ENCODE results near the gene CTBP1. TPM values are rescaled to one million over a fixed set of nuclear protein-coding genes. Genes with fewer than 3 reads are reported as not detected.

The CTBP1 gene
- total and polyA plus RNA-seq, 9 of the 15 experiments (the other 6 are each of a cell fraction or from before 2014, with no cell fraction given), result 14.5 to 162 (median 68.2) TPM

- TF ChIP-seq ETS2 (tag; IDR thresholded peaks at IDR 0.05; ENCODE audit: borderline replicate concordance, poor library complexity, severe bottlenecking), result no peak
- TF ChIP-seq BCLAF1 (IDR thresholded peaks at IDR 0.05; ENCODE audit: borderline replicate concordance in 1 of 2, control insufficient read depth in 1 of 2, low read depth in 2 of 2, low read length in 1 of 2), result no peak
- peak; percentile 49; the same call in 1 of the 2 replicates for TF ChIP-seq HNRNPL (IDR thresholded peaks at IDR 0.05; ENCODE audit: low read depth, low read length)
- TF ChIP-seq, protein P1, sequence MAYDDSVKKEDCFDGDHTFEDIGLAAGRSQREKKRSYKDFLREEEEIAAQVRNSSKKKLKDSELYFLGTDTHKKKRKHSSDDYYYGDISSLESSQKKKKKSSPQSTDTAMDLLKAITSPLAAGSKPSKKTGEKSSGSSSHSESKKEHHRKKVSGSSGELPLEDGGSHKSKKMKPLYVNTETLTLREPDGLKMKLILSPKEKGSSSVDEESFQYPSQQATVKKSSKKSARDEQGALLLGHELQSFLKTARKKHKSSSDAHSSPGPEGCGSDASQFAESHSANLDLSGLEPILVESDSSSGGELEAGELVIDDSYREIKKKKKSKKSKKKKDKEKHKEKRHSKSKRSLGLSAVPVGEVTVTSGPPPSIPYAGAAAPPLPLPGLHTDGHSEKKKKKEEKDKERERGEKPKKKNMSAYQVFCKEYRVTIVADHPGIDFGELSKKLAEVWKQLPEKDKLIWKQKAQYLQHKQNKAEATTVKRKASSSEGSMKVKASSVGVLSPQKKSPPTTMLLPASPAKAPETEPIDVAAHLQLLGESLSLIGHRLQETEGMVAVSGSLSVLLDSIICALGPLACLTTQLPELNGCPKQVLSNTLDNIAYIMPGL (CRISPR knock-in tag; IDR thresholded peaks at IDR 0.05), result no peak
- TF ChIP-seq RAD51 (IDR thresholded peaks at IDR 0.05; ENCODE audit: borderline replicate concordance, low read depth), result no peak
- TF ChIP-seq CBX3 (IDR thresholded peaks at IDR 0.05; ENCODE audit: borderline replicate concordance in 1 of 2, low read length in 2 of 2), result no peak
- no peak for TF ChIP-seq ZNF174 (CRISPR knock-in tag; IDR thresholded peaks at IDR 0.05)
- TF ChIP-seq GABPA (tag; conservative IDR thresholded peaks at IDR 0.05; ENCODE audit: low read depth), result no peak
- peak; percentile 3; the same call in 1 of the 2 replicates for TF ChIP-seq MAX (CRISPR knock-in tag; IDR thresholded peaks at IDR 0.05)
- no peak for TF ChIP-seq NFE2L1 (tag; IDR thresholded peaks at IDR 0.05; ENCODE audit: borderline replicate concordance, low read depth)
- TF ChIP-seq ZNF277 (CRISPR knock-in tag; IDR thresholded peaks at IDR 0.05; ENCODE audit: borderline replicate concordance), result no peak
- no peak for TF ChIP-seq ZBTB33 (CRISPR knock-in tag; IDR thresholded peaks at IDR 0.05)
- no peak for TF ChIP-seq ZNF445 (CRISPR knock-in tag; IDR thresholded peaks at IDR 0.05; ENCODE audit: low read depth)
- no peak for TF ChIP-seq HDAC1 (IDR thresholded peaks at IDR 0.05)
- TF ChIP-seq ZNF699 (CRISPR knock-in tag; IDR thresholded peaks at IDR 0.05; ENCODE audit: insufficient replicate concordance), result no peak
- TF ChIP-seq TFAP4 (CRISPR knock-in tag; IDR thresholded peaks at IDR 0.05; ENCODE audit: borderline replicate concordance), result 0 out of 2 replicates have a peak, but pooled peaks have one; percentile 32
- TF ChIP-seq ZNF354B (CRISPR knock-in tag; IDR thresholded peaks at IDR 0.05), result no peak
- no peak for TF ChIP-seq TEAD2 (tag; IDR thresholded peaks at IDR 0.05)
These were observed 1.1 kb downstream of the CTBP1 start (continued) for GRCh38 chr4:1247864-1248244.

Measured in K562 (cell line).